ENCODE measurements around the gene DIPK1B.

DNA sequence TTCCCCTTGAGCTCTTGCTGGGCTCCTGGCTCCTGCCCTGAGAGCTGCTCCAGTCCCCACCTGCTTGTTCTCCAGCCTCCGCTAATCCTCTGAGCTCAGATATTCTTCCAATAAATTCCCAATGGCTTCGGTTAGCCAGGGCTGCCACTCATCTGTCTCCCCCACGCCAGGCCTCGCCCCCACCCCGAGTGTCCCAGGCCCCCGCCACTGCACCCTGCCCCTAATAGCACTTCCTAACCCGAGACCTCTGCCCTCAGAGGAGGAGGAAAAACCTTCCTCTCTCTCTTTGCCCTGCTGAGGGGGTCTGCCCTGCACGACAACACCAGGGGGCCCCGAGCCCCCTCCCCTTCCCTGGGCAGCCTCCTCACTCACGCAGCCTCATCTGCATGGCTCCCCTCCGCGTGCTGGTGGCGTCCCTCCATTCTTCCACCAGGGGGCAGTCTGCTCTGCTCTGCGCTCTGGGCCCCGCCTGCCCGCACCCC is 57.4 kb downstream of the DIPK1B start:
- TF ChIP-seq CTCF (IDR thresholded peaks at IDR 0.05 in 2 of 3, conservative IDR thresholded peaks at IDR 0.05 in 1 of 3; ENCODE audit: control insufficient read depth in 2 of 3, extremely low read depth in 1 of 3, insufficient read depth in 1 of 3, low read depth in 3 of 3, low read length in 3 of 3) (peak; percentile 40 to 74 (median 55); a peak in 5 of 6 replicates), CBFB (IDR thresholded peaks at IDR 0.05; ENCODE audit: low read depth) (no peak), EZH2 (IDR thresholded peaks at IDR 0.05; ENCODE audit: borderline replicate concordance, control insufficient read depth, low read depth, low read length) (no peak), TBL1XR1 (IDR thresholded peaks at IDR 0.05; ENCODE audit: low read depth, low read length) (no peak), HCFC1 (IDR thresholded peaks at IDR 0.05; ENCODE audit: low read length) (no peak), SMC3 (IDR thresholded peaks at IDR 0.05; ENCODE audit: borderline replicate concordance, low read length) (peak; percentile 5; the same call in 1 of the 2 replicates), SREBF2 (IDR thresholded peaks at IDR 0.05; ENCODE audit: low read length) (no peak), HDAC6 (IDR thresholded peaks at IDR 0.05; ENCODE audit: unreplicated experiment) (no peak), ZBTB40 (IDR thresholded peaks at IDR 0.05; ENCODE audit: borderline replicate concordance) (no peak), CREB1 (IDR thresholded peaks at IDR 0.05; ENCODE audit: low read depth) (no peak)
- TF ChIP-seq, protein P1, sequence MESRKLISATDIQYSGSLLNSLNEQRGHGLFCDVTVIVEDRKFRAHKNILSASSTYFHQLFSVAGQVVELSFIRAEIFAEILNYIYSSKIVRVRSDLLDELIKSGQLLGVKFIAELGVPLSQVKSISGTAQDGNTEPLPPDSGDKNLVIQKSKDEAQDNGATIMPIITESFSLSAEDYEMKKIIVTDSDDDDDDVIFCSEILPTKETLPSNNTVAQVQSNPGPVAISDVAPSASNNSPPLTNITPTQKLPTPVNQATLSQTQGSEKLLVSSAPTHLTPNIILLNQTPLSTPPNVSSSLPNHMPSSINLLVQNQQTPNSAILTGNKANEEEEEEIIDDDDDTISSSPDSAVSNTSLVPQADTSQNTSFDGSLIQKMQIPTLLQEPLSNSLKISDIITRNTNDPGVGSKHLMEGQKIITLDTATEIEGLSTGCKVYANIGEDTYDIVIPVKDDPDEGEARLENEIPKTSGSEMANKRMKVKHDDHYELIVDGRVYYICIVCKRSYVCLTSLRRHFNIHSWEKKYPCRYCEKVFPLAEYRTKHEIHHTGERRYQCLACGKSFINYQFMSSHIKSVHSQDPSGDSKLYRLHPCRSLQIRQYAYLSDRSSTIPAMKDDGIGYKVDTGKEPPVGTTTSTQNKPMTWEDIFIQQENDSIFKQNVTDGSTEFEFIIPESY (IDR thresholded peaks at IDR 0.05) = no peak
- TF ChIP-seq, protein P2, sequence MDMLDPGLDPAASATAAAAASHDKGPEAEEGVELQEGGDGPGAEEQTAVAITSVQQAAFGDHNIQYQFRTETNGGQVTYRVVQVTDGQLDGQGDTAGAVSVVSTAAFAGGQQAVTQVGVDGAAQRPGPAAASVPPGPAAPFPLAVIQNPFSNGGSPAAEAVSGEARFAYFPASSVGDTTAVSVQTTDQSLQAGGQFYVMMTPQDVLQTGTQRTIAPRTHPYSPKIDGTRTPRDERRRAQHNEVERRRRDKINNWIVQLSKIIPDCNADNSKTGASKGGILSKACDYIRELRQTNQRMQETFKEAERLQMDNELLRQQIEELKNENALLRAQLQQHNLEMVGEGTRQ (IDR thresholded peaks at IDR 0.05; ENCODE audit: borderline replicate concordance, low read depth, low read length) = no peak

Measured in GM12878 (cell line).